GM21515 (cell line): Measurements from ENCODE around the gene SATB2.
A peak's percentile ranks its signal among the peaks of the same experiment; 100 is the strongest.

Source experiments
- ATAC-seq: cut with Tn5 transposase; IDR thresholded peaks from one replicate; pipeline ENCODE4 v1.9.1; 2021; ENCODE audit not compliant: unreplicated experiment

Gene SATB2

DNA sequence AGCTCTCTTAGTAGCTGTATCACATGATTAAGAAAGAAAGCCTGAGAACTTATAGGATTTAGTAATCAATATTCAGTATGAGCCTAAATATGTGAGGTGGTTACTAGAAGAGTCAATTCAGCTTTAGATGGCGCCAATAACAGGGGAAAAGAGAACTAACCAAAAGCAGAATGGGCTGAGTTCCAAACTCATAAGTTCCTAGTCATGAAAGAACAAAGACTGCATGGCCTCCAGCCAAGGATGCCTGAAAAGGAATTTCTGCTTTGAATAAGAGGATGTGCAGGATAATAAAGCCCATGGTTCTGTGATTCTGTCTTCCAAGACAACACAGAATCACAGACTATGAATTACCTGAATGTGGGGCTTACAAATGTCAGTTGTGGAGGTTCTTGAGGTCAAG, 196.5 kb downstream of the SATB2 start:
- ATAC-seq = no peak

DNA sequence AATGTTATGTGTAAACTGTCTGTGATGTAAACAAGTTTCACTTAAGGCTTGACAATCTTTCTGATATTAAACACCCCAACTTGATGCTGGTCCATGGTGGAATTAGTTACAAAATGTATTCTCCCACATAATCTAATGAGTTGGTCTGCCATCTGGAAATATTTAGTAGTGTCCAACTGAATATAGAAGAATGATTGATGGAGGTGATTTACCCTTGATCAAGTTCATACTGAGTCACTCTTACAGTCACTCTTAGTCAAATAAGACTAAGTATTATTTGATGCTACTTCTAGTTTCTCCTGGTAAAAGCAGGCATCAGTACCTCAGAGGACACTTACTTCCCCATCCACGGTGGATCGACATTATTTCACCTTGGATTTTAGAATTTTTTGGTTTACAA, 198.1 kb downstream of the SATB2 start:
- ATAC-seq = no peak

DNA sequence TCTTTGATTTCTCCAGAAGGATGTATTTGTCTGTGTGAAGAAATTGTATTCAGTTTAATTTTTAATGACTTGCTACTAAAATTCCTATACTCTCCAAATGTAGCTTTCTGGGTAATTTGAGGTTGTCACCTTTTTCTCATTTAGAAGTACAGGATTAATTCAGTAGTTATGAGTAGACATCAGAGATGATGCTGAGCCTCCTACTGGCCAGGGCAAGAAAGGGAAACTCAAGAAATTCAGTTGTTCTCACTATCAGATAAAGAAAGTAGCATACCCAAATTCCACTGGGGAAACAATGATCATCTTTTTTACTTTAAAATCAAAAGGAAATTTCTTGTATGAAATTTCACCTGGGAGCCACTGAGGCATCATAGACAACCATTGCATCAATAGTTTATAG, 199.4 kb downstream of the SATB2 start:
- no peak for ATAC-seq

DNA sequence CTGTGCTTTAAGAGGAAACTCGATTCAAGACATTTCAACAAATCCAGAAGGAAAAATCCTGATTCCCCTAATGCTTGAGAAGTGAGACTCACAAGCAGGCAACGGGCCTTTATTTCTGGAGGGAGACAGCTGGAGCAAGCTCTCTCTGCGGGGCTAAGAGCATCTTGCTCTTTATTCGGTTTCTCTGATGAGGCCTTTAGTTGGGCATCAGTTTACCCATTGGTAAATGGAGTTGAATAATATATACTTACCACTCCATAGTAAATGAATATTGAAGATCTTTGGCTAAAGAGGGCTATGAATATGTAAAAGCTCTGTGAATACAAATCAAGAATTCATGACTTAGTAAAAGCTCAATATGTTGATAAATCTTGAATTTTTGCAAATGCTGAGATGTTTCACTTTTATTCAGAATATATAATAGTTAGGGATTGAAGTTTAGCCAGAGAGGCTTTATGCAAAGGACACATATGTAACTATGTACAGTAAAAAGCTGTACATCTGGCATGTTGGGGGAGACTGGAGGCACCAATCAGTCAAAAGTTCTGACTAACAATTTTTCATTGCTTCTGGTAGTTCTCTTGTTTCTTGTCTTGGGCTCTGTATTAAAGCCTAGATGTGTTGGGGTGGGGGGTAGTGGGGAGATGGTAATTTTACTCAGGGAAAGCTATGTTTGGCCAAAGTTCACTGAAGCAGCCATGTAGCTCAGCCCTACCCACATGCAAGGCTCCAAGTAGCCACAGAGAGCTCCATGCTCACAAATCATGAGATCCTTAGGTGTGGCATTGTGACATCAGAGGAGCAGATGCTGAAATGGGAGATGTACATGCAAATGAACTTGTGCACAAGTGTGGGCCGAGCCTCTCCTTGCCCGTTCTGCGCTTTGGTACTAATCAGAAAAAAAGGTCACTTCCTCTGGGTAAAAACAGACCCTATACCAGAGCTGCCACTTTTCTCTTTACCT, 200.2 kb downstream of the SATB2 start:
- ATAC-seq = no peak

DNA sequence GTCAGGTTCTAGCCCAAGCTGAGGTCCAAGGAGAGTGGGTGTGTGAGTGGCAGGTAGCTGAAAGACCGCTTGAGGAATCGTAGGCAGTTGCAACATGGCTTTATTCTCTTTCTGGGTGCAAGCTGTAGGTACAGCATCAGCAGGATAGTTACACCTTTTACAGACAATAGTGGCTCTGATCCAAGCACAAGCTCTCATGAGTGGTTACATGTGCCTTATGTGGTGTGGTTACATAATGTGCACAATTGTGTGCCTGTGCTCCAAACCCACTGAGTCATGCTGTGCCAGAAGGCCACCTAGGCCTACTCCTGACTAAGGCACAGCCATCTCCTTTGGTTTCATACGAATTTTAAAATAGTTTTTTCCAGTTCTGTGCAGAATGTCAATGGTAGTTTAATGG, 227.6 kb downstream of the SATB2 start:
- ATAC-seq = no peak

DNA sequence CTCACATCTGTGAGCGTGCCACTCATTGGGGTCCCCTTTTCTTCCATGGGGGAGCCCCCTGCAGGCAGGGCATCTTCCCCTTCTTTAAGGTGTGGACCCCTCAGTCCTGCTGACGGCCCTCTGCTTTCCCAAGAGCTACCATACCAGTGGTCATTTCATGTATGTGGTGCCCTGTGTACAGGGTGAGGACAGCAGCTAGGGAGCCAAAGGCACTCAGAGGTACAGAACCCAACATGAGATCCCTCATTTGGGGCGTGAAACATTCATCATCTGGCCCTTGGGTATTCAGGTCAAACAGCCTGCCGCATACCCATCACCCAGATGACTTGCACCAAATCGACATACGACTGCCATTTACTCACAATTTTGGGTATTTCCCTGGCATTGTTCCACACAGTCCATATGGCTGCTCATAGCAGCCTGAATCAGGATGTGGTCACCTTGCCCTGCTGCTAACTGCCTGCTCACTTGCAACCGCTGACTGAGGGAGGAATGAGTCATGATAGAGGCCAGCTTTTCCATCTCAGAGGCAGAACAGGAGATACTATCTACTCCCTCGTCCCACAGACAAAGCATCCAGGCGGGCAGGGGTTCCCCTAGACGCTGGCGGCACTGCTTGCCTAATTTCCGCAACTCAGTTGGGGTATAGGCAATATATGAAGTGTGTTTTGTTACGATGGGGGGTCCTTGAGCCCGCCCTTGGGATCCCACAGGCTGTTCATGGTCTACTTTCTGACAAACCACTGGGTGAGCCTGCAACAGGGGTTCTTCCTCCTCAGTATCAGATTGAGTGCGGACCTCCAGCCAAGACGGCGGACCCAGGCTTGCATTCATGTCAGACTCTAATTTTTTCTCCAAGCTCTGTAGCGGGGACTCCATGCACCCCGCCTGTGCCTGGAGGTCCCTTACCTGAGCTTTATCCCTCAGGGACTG, 228.6 kb downstream of the SATB2 start:
- peak; percentile 82 for ATAC-seq

DNA sequence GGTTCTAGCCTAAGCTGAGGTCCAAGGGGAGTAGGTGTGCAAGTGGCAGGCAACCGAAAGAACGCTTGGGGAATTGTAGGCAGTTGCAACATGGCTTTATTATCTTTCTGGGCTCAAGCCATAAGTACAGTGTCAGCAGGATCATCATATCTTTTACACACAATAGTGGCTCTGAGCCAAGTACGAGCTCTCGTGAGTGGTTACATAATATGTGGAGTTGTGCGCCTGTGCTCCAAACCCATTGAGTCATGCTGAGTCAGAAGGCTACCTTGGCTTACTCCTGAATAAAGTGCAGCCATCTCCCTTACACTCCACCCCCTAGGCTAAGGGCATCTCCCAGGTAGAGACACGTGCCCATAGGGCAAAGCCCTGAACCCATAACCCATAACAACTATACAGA, 233.9 kb downstream of the SATB2 start:
- ATAC-seq = no peak

DNA sequence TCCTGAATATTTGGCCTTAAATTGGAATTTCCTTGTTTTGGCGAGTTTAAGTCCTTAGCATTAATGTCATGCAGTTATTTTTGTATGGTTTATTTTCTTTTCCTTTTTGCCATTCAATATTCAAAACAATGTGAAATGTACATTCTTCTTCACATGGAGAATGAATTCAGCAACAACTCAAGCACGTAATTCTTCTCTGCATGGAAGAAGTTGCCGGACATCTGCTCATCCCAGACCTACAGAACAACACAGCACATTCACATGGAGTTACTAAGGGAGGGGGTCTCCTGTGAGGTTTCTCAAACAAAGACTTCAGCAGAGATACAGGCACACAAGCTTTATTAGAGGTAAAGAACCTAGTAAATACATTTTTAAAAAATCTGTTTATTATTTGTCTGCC, 236.8 kb downstream of the SATB2 start:
- ATAC-seq = no peak

DNA sequence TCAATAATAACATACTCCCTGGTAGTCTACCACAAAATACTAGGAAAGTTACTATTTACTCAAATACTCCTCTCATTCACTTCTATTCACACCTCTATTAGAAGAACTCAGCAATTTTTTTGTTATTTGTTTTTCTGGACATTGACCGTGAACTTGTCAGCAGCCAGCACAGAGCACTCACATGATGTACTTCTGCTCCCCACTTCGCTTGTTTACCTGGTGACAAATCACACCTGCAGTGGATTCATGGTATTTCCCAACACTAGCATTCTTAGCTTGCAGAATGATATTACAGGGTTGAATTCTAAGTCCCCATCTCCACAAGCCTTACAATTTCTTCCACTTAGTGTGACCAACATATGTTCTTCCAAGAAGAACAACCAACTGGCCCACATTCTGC, 238.2 kb downstream of the SATB2 start:
- ATAC-seq = no peak
